GM12801 (cell line): ENCODE measurements around the gene PYGB.

Experiments
- TF ChIP-seq, protein P1 (sequence below): IDR thresholded peaks from one replicate; pipeline ENCODE4 v1.5.1; 2011; ENCODE audit warnings: control low read depth; ENCODE audit not compliant: insufficient read length; ENCODE audit errors: extremely low read depth

The PYGB gene

DNA sequence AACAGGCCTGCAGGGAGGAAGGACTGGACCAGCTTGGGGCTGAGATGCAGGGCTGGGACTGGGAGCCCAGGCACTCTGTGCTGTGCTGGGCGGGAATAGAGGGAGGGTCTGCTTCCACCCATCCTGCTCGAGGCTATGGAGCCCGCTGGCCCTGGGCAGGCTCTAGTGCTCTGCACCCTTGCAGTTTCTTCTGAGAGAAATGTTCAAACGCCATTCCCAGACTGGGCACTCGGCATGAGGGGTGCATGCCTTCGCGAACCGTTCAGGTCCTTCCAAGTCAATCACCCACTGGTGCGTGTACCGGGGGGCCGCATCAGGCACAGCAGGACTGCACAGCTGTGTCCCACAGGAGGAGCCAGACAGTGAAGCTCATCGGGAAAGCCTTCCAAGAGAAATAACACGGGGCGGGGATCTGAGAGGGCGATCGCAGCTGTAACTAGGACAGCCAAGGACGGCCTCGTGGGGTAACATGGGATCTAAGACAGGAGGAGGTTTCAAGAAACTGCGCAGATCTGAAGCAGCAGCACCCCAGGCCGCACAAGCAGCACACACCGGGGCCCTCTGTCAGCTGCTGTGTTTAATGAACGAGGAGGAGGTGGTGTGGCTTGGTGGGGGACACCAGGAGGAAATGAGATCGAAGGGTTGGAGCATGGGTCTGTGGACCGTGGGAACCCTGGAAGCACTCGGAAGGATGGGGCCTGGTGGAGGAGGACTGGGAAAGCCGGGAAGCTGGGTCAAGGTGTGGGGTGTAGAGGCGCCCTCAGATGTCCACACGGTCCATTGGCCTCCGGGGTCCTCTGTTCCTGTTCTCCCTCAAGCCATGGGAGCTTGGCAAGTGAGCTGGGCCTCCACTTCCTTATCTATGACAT is 26.1 kb upstream of the PYGB start:
- TF ChIP-seq, protein P1, sequence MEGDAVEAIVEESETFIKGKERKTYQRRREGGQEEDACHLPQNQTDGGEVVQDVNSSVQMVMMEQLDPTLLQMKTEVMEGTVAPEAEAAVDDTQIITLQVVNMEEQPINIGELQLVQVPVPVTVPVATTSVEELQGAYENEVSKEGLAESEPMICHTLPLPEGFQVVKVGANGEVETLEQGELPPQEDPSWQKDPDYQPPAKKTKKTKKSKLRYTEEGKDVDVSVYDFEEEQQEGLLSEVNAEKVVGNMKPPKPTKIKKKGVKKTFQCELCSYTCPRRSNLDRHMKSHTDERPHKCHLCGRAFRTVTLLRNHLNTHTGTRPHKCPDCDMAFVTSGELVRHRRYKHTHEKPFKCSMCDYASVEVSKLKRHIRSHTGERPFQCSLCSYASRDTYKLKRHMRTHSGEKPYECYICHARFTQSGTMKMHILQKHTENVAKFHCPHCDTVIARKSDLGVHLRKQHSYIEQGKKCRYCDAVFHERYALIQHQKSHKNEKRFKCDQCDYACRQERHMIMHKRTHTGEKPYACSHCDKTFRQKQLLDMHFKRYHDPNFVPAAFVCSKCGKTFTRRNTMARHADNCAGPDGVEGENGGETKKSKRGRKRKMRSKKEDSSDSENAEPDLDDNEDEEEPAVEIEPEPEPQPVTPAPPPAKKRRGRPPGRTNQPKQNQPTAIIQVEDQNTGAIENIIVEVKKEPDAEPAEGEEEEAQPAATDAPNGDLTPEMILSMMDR, result no peak

DNA sequence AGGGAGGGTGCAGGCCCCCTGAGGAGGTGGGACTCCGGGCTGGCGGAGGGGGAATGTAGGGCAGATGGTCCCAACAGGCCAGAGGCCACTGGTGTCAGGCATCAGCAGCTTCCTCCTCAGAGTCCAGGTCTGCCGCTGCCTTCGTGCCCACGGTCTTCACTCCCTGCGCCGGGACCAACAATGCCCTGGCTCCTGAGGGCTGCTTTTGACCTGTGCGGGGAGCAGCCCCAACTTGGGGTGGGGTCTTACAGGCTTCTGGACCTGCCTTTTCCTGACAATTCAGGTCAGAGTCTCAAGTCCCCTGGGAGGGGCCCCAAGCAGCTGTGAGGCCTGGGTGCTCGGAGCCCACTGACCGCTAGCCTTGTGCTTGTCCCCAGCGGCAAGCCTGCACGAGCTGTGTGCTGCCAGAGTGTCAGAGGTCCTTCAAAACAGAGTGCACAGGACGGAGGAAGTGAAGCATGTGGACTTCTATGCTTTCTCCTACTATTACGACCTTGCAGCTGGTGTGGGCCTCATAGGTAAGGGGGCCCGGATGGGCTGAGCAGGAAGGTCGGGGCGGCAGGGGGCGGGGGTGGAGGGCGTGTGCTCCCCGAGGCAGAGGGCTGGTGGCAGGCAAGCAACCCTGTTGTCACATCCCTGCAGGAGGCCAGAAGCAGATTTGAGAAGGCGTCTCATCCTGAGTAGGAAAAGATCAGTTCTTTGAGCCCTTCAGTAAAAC is 25.3 kb upstream of the PYGB start:
- TF ChIP-seq, protein P1, result no peak

- TF ChIP-seq, protein P1, result no peak
Measured at GRCh38 chr20:25223179-25223661, 24.7 kb upstream of the PYGB start.

GRCh38 chr20:25223765-25224720 is 23.8 kb upstream of the PYGB start:
- TF ChIP-seq, protein P1, result no peak

GRCh38 chr20:25224941-25225340 is 22.9 kb upstream of the PYGB start:
- TF ChIP-seq, protein P1, result no peak

DNA sequence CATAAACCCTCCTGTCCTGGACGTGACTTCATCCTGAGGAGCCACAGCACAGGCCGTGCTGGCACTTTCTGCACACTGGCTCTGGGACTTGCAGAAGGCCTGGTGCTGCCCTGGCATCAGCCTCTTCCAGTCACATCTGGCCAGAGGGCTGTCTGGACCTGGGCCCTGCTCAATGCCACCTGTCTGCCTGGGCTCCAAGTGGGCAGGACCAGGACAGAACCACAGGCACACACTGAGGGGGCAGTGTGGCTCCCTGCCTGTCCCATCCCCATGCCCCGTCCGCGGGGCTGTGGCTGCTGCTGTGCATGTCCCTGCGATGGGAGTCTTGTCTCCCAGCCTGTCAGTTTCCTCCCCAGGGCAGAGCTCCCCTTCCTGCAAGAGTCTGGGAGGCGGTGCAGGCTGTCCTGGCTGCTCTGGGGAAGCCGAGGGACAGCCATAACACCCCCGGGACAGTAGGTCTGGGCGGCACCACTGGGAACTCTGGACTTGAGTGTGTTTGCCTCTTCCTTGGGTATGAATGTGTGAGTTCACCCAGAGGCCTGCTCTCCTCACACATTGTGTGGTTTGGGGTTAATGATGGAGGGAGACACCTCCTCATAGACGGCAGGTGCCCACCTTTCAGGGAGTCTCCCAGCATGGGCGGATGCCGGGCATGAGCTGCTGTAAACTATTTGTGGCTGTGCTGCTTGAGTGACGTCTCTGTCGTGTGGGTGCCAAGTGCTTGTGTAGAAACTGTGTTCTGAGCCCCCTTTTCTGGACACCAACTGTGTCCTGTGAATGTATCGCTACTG is 22.0 kb upstream of the PYGB start:
- TF ChIP-seq, protein P1, result no peak
